IPS-15b (cell line): ENCODE measurements around the gene LHFPL3.
"Not testable (repeated sequence)": the region's sequence is repeated elsewhere in the genome, so short reads cannot be mapped to it uniquely, and the experiment has no call there.

Experiments
- H3K27me3 ChIP-seq: one replicate; pipeline ENCODE4 v1.6.1; 2013; ENCODE audit warnings: low read length; ENCODE audit not compliant: control insufficient read depth, insufficient read depth
- H3K36me3 ChIP-seq: one replicate; pipeline ENCODE4 v1.6.1; 2013; ENCODE audit warnings: low read length; ENCODE audit not compliant: control insufficient read depth, insufficient read depth
- H3K4me1 ChIP-seq: one replicate; pipeline ENCODE4 v1.6.1; 2013; ENCODE audit warnings: mild to moderate bottlenecking, low read length; ENCODE audit not compliant: control insufficient read depth, insufficient read depth
- H3K4me3 ChIP-seq: one replicate; pipeline ENCODE4 v1.5.1; 2013; ENCODE audit warnings: low read depth, low read length
- H3K9ac ChIP-seq: one replicate; pipeline ENCODE4 v1.6.1; 2013; ENCODE audit warnings: low read depth, mild to moderate bottlenecking, low read length
- H3K9me3 ChIP-seq: one replicate; pipeline ENCODE4 v1.6.1; 2013; ENCODE audit warnings: mild to moderate bottlenecking, low read length; ENCODE audit not compliant: control insufficient read depth, insufficient read depth

Gene LHFPL3

DNA sequence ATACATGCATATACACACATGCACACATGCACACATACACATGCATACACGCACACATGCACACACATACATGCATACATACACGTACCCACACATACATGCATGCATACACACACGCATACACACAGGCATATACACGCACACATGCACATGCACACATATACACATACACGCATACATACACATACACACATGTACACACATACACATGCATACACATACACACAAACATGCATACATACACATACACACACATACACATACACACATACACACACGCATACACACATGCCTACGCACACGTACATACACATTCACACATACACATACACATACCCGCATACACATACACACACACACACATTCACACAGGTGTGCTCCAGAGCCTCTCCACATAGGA lies 604.6 kb downstream of the LHFPL3 start:
- no peaks in the 10 kb centered on the region for H3K36me3 ChIP-seq
- peaks cover 19% of the 10 kb centered on the region for H3K4me1 ChIP-seq
- no peaks in the 10 kb centered on the region for H3K27me3 ChIP-seq
- H3K4me3 ChIP-seq, result no peak overlapping the region
- no peaks in the 10 kb centered on the region for H3K9me3 ChIP-seq
- no peak overlapping the region for H3K9ac ChIP-seq

DNA sequence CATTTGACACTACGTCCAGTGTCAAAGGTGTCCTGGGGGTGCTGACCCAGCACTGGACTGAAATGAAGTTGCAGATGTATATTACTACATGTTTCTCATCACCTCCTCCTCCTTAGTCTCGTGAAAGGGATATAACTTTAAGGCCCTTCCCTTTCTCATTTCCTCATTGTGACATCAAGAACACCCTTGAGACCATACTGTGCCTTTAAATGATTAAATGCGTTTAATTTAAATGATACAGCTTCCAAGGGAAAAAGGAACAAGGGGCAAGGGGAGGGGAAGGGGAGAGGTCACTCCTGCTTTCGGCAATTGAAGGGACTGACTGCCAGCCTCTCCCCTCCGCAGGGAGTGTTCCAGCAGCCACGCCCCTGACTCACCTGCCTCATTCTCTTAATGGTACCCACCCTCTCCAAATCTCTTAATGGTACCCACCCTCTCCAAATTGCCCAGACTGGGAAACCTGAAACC lies 605.2 kb downstream of the LHFPL3 start:
- Histone ChIP-seq H3K4me3 (no peak overlapping the region), H3K9me3 (no peaks in the 10 kb centered on the region), H3K4me1 (peaks cover 19% of the 10 kb centered on the region), H3K36me3 (no peaks in the 10 kb centered on the region), H3K9ac (no peak overlapping the region), H3K27me3 (no peaks in the 10 kb centered on the region)

DNA sequence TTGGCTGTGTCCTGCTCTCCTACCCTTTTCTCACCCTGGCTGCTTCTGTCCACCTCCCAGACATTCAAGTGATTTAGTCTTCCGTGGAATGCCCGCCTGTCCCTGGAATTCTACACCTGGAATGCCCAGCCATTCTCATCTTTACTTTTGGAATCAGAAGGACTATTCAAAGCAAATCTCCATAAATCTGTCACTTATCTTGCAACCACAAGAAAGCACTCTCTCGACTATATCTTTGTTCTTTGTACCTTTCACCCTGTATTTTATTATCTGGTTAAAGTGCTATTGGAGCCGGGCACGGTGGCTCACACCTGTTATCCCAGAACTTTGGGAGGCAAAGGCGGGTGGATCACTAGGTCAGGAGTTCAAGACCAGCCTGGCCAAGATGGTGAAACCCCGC lies 606.3 kb downstream of the LHFPL3 start:
- Histone ChIP-seq H3K4me1 (peaks cover 19% of the 10 kb centered on the region), H3K27me3 (no peaks in the 10 kb centered on the region), H3K9ac (no peak overlapping the region), H3K9me3 (no peaks in the 10 kb centered on the region), H3K4me3 (no peak overlapping the region), H3K36me3 (no peaks in the 10 kb centered on the region)

DNA sequence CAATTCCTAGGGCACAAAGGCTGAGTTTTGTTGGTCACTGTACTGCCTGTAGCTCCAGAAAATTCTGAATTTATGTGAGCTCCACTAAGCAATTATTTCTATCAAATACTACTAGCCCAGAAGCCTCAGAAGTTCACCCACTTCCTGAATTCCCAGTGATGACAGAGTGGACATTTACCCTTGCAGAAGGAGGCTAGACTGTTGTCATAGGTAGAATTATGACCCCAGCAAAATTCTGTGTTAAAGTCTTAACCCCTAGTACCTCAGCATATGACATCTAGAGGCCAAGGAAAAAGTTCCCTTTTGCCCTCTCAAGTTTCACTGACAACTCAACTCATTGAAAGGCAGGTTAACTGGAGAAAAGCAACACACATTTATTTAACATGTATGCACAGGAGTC lies 606.9 kb downstream of the LHFPL3 start:
- H3K9me3 ChIP-seq, result no peaks in the 10 kb centered on the region
- H3K4me3 ChIP-seq, result no peak overlapping the region
- no peaks in the 10 kb centered on the region for H3K27me3 ChIP-seq
- H3K36me3 ChIP-seq, result no peaks in the 10 kb centered on the region
- H3K4me1 ChIP-seq, result peaks cover 19% of the 10 kb centered on the region
- no peak overlapping the region for H3K9ac ChIP-seq

DNA sequence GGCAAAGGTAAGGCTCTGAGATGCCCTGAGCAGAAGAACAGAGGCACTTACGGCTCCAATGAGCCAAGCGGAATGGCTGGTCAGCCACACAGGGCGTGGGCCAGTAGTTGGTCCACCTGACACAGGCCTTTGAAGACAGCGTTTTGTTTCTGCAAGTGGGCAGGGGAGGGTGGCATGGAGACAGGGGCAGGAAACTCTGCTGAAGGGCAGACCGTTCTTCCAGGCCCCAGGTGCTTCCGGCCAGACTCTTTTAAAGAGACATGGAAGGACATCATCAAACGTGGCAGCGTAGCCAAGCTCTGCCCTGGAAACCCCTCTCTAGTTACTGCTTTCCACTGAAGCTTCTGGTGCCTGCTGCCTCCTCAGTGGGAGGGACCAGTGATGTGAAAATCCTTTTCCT lies 608.1 kb downstream of the LHFPL3 start:
- Histone ChIP-seq H3K4me1 (peaks cover 14% of the 10 kb centered on the region), H3K27me3 (no peaks in the 10 kb centered on the region), H3K9ac (no peak overlapping the region), H3K36me3 (no peaks in the 10 kb centered on the region), H3K4me3 (no peak overlapping the region), H3K9me3 (no peaks in the 10 kb centered on the region)

DNA sequence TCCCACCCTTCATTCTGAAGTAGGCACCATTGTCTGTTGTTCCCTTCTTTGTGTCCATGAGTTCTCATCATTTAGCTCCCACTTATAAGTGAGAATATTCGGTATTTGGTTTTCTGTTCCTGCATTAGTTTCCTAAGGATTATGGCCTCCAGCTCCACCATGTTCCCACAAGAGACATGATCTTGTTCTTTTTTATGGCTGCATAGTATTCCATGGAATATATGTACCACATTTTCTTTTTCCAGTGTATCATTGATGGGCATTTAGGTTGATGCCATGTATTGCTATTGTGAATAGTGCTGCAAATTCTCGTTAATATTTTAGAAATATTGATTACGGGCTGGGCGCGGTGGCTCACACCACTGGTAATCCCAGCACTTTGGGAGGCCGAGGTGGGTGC lies 609.1 kb downstream of the LHFPL3 start:
- not testable (repeated sequence) for H3K36me3 ChIP-seq, H3K9ac ChIP-seq, H3K27me3 ChIP-seq, H3K4me3 ChIP-seq, H3K9me3 ChIP-seq, H3K4me1 ChIP-seq

DNA sequence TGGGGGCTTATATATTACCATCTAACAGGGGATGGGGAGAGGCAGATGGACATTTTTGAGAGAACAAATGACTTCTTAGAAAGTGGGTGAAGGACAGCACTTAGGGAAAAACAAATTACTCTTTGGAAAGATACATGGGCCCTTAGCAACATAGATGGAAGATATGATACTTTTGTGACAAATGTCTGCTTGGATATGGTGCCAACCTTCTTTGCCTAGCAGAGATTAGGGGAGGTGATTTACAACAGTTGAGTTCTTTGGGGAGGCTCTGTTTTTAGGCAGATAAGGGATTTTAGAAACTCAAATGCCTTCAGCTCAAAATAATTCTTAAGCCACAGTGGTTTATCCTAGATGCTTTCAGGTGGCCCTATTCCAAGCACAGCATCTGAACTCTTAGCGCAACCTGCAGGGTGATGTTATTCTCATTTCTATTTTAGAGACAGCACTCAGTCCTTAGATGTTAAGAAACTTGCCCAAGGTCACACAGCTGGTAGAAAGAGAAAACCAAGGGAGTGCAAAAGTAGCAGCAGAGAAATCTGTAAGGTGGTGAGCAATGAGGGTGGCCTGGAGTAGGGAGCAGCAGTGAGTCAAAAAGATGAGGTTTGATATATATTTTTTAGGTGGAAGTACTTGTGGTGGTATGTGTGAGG lies 610.5 kb downstream of the LHFPL3 start:
- no peaks in the 10 kb centered on the region for H3K4me1 ChIP-seq
- H3K27me3 ChIP-seq, result no peaks in the 10 kb centered on the region
- no peaks in the 10 kb centered on the region for H3K9me3 ChIP-seq
- no peak overlapping the region for H3K4me3 ChIP-seq
- H3K9ac ChIP-seq, result no peak overlapping the region
- no peaks in the 10 kb centered on the region for H3K36me3 ChIP-seq

DNA sequence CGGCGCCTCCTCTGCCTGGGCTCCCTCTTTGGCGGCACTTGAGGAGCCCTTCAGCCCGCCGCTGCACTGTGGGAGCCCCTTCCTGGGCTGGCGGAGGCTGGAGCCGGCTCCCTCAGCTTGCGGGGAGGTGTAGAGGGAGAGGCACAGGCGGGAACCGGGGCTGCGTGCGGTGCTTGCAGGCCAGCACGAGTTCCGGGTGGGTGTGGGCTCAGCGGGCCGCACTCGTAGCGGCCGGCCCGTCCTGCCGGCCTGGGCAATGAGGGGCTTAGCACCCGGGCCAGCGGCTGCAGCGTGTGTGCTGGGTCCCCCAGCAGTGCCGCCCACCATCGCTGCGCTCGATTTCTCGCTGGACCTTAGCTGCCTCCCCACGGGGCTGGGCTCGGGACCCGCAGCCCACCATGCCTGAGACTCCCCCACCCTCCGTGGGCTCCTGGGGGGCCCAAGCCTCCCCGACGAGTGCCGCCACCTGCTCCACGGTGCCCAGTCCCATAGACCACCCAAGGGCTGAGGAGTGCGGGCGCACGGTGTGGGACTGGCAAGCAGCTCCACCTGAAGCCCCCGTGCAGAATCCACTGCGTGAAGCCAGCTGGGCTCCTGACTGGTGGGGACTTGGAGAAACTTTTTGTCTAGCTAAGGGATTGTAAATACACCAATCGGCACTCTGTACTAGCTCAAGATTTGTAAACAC lies 611.8 kb downstream of the LHFPL3 start:
- Histone ChIP-seq H3K27me3 (no peaks in the 10 kb centered on the region), H3K9me3 (no peaks in the 10 kb centered on the region), H3K36me3 (no peaks in the 10 kb centered on the region), H3K9ac (no peak overlapping the region), H3K4me3 (no peak overlapping the region), H3K4me1 (peaks cover under 1% of the 10 kb centered on the region)

DNA sequence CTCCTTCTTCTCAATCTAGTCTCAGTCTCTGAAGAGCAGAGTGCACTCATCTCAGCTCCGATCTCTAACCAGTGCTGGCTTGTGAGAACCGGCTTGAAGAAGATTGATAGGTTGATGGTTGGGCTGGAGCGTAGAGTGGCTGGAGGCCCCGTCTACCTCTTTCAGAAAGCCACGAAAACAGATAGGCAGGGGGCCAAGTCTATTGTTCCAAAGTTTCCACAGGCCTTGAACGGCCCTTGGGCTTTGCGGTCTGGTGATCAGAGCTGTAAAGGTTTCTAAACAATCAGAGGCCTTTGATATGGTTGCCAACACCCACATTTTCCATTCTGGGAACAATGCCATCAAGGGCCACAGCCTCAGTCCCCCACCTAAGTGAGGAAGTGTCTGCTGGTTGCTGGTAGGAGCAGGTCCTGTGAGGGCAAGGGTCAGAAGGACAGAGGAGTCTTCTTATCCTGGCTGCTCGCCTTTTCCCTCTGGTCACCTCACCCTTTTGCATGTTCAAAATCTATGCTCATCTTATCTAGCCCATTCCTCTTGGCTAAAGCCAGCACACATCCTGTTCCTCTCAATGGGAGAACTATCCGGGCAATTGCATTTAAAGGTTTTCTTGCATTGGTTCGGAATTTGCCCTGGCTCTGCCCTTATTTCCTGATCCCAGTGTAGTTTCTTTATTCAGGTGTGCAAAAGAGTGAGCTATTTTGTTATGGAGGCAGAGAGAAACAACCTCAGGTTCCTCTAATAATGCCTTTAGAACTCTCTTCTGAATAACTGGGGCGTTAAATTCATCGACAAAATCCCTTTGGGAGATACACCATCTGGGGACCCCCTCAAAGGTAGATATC lies 615.3 kb downstream of the LHFPL3 start:
- Histone ChIP-seq H3K4me1 (peaks cover 3% of the 10 kb centered on the region), H3K9me3 (no peaks in the 10 kb centered on the region), H3K27me3 (no peaks in the 10 kb centered on the region), H3K9ac (no peak overlapping the region), H3K36me3 (no peaks in the 10 kb centered on the region), H3K4me3 (no peak overlapping the region)

DNA sequence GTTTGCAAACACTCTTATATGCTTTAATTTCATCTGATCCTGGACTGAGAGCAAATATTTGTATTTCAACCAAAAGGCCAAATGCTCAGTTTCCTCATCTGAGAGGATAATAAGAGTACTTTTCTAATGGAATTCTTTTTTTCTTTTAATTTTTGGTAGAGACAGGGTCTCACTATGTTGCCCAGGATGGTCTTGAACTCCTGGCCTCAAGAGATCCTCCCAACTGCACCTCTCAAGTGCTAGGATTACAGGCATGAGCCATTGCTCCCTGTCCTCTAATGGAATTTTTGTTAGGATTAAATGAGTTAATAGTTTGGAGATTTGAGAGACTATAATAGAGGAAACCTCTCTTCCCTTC lies 617.2 kb downstream of the LHFPL3 start:
- H3K9ac ChIP-seq, result no peak overlapping the region
- peaks cover 3% of the 10 kb centered on the region for H3K4me1 ChIP-seq
- H3K9me3 ChIP-seq, result no peaks in the 10 kb centered on the region
- H3K27me3 ChIP-seq, result no peaks in the 10 kb centered on the region
- H3K36me3 ChIP-seq, result no peaks in the 10 kb centered on the region
- H3K4me3 ChIP-seq, result no peak overlapping the region

DNA sequence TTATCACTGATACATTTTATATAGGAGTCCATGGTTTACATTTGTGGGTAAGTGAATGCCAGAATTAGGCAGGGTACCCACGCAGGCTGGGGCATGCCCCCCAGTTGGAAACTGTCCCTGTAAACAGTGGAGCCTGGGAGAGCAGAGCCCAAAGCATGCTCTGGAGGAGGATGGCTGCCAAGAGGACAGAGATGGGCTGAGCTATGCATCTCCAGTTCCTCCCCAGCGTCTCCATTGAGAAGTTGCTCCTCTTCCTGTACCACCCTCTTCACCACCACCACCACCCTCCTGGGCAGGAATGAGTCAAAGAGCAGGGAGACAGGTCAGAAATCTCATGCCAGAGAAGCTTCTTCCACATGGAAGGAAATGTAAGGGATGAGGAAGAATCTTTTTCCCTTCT lies 617.9 kb downstream of the LHFPL3 start:
- no peak overlapping the region for H3K9ac ChIP-seq
- no peaks in the 10 kb centered on the region for H3K27me3 ChIP-seq
- peaks cover 3% of the 10 kb centered on the region for H3K4me1 ChIP-seq
- H3K36me3 ChIP-seq, result no peaks in the 10 kb centered on the region
- no peak overlapping the region for H3K4me3 ChIP-seq
- H3K9me3 ChIP-seq, result no peaks in the 10 kb centered on the region

DNA sequence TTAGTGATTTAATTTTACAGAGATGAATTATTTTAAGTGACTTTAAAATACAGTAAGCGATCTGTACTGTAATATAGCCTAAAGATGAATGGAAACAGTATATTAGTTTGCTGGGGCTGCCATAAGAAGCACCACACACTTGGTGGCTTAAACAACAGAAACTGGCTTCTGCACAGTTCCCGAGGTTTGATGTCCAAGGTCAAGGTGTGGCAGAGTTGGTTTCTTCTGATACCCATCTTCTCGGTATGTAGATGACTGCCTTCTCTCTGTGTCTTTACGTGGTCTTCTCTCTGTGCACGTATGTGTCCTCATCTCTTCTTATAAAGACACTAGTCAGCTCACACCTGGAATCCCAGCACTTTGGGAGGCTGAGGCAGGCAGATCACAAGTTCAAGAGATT lies 621.6 kb downstream of the LHFPL3 start:
- Histone ChIP-seq H3K4me3 (no peak overlapping the region), H3K4me1 (peaks cover 3% of the 10 kb centered on the region), H3K9me3 (no peaks in the 10 kb centered on the region), H3K36me3 (no peaks in the 10 kb centered on the region), H3K9ac (no peak overlapping the region), H3K27me3 (no peaks in the 10 kb centered on the region)
